NCI-H524 (cell line): ENCODE data around the gene RPL35A.
"Not testable (repeated sequence)": the region's sequence is repeated elsewhere in the genome, so short reads cannot be mapped to it uniquely, and the experiment has no call there.

ENCODE experiments used
- DNase-seq, 2 experiments: peaks; one replicate each; lab custom pipeline; 2025; lab: John Stamatoyannopoulos, UW

Gene RPL35A

GRCh38 chr3:197952440-197952839 is 2.5 kb downstream of the RPL35A start:
- no peak for DNase-seq

GRCh38 chr3:197953325-197953724 is 3.3 kb downstream of the RPL35A start:
- no peak for DNase-seq

- DNase-seq = no peak
These were observed 3.9 kb downstream of the RPL35A start for GRCh38 chr3:197953881-197954280.

- DNase-seq = no peak
These were observed 6.0 kb downstream of the RPL35A start for GRCh38 chr3:197955892-197956477.

GRCh38 chr3:197956626-197956988 is 6.6 kb downstream of the RPL35A start:
- DNase-seq = no peak

GRCh38 chr3:197957790-197958133 is 7.8 kb downstream of the RPL35A start:
- no peak for DNase-seq

GRCh38 chr3:197958346-197958745 is 8.4 kb downstream of the RPL35A start:
- no peak for DNase-seq

- DNase-seq = not testable (repeated sequence)
These were observed 8.9 kb downstream of the RPL35A start for GRCh38 chr3:197958848-197959247.

GRCh38 chr3:197959500-197959890 is 9.5 kb downstream of the RPL35A start:
- no peak for DNase-seq

- peak; percentile 91 to 96 for DNase-seq
These were observed 10.1 kb downstream of the RPL35A start, which contains the start of gene LMLN for GRCh38 chr3:197959891-197960693. Gene LMLN, plus strand, starts transcription at chr3:197960217. Its CDS starts 29 bp downstream, at chr3:197960246.

GRCh38 chr3:197960694-197961581 is 10.9 kb downstream of the RPL35A start:
- no peak for DNase-seq

GRCh38 chr3:197961582-197961945 is 11.6 kb downstream of the RPL35A start:
- DNase-seq = no peak

- no peak for DNase-seq
These were observed 13.1 kb downstream of the RPL35A start for GRCh38 chr3:197963019-197963637.

- not testable (repeated sequence) for DNase-seq
These were observed 17.5 kb downstream of the RPL35A start for GRCh38 chr3:197967337-197967989.

GRCh38 chr3:197970588-197970987 is 20.6 kb downstream of the RPL35A start:
- no peak for DNase-seq

- no peak for DNase-seq
These were observed 24.0 kb downstream of the RPL35A start for GRCh38 chr3:197974016-197974415.

- no peak for DNase-seq
These were observed 25.3 kb downstream of the RPL35A start for GRCh38 chr3:197975311-197975710.

GRCh38 chr3:197983076-197983475 is 33.1 kb downstream of the RPL35A start:
- no peak for DNase-seq

GRCh38 chr3:197989651-197990050 is 39.7 kb downstream of the RPL35A start:
- DNase-seq = no peak

GRCh38 chr3:197994736-197995135 is 44.7 kb downstream of the RPL35A start:
- DNase-seq = no peak

- no peak for DNase-seq
These were observed 46.9 kb downstream of the RPL35A start for GRCh38 chr3:197996855-197997254.

GRCh38 chr3:197997936-197998335 is 47.9 kb downstream of the RPL35A start:
- peak; percentile 59 to 86 for DNase-seq
